PC-3 (cell line): ENCODE data around the gene ENO1. TPM values are rescaled to one million over a fixed set of nuclear protein-coding genes. Genes with fewer than 3 reads are reported as not detected.

ENCODE experiments used
- ATAC-seq: fragments of 200-7000 bp; cut with Tn5 transposase; 2 replicates; pipeline ENCODE4 v1.9.1; 2020; ENCODE audit warnings: mild to moderate bottlenecking, moderate library complexity
- BruUV-seq: library from RNA; stranded (reverse); fragments of 400-500 nt; replicated peaks from 2 replicates; lab custom pipeline; 2021; lab: Mats Ljungman, UMichigan
- CTCF ChIA-PET: fragments of 300-600 bp; sonication (Branson Sonifier 250); formaldehyde crosslinking; loops from one replicate; lab custom pipeline; 2022; ENCODE audit warnings: antibody characterized with exemption; lab: Charles Lee
- POLR2A ChIA-PET: fragments of 300-600 bp; sonication (Branson Sonifier 250); formaldehyde crosslinking; loops from one replicate; lab custom pipeline; 2022; ENCODE audit warnings: antibody characterized with exemption; ENCODE audit not compliant: unreplicated experiment; lab: Charles Lee
- DNase-seq: peaks from one replicate; pipeline ENCODE4 v3.0.0-alpha.2; 2015
- H2AFZ ChIP-seq: fragments of 300-600 bp; sonication (generic); 2 replicates; pipeline ENCODE4 v1.6.0; 2016; ENCODE audit warnings: antibody characterized with exemption, low read length
- H3F3A ChIP-seq: fragments of 300-600 bp; sonication (generic); one replicate; pipeline ENCODE4 v1.6.0; 2017; ENCODE audit warnings: antibody characterized with exemption, low read length, control low read depth, mild to moderate bottlenecking; ENCODE audit not compliant: unreplicated experiment
- H3K27ac ChIP-seq: fragments of 300-600 bp; sonication (generic); 2 replicates; pipeline ENCODE4 v1.5.1; 2016; ENCODE audit warnings: mild to moderate bottlenecking, low read length
- H3K27me3 ChIP-seq: fragments of 300-600 bp; sonication (generic); 2 replicates; pipeline ENCODE4 v1.6.1; 2016; ENCODE audit warnings: low read length, mixed read lengths
- H3K36me3 ChIP-seq: fragments of 300-600 bp; sonication (generic); 2 replicates; pipeline ENCODE4 v1.6.1; 2016; ENCODE audit warnings: low read depth, mixed run types, low read length, mixed read lengths
- H3K4me1 ChIP-seq: fragments of 300-600 bp; sonication (generic); 2 replicates; pipeline ENCODE4 v1.5.1; 2016; ENCODE audit warnings: low read length; ENCODE audit not compliant: insufficient read depth
- H3K4me2 ChIP-seq: fragments of 300-600 bp; sonication (generic); 2 replicates; pipeline ENCODE4 v1.6.0; 2016; ENCODE audit warnings: low read length
- H3K4me3 ChIP-seq: fragments of 300-600 bp; sonication (generic); 2 replicates; pipeline ENCODE4 v1.5.1; 2016; ENCODE audit warnings: mild to moderate bottlenecking, low read length, mixed read lengths
- H3K79me2 ChIP-seq: fragments of 300-600 bp; sonication (generic); 2 replicates; pipeline ENCODE4 v1.6.1; 2017; ENCODE audit warnings: low read length, mixed read lengths
- H3K9ac ChIP-seq: fragments of 300-600 bp; sonication (generic); 2 replicates; pipeline ENCODE4 v1.6.0; 2016; ENCODE audit warnings: mild to moderate bottlenecking, low read length
- H3K9me2 ChIP-seq: fragments of 300-600 bp; sonication (generic); replicated peaks from 2 replicates; pipeline ENCODE4 v1.6.1; 2016; ENCODE audit warnings: mixed run types, low read length, mixed read lengths
- H3K9me3 ChIP-seq: fragments of 300-600 bp; sonication (generic); 2 replicates; pipeline ENCODE4 v1.6.1; 2016; ENCODE audit warnings: low read length, mixed read lengths
- H4K20me1 ChIP-seq: fragments of 300-600 bp; sonication (generic); 2 replicates; pipeline ENCODE4 v1.6.1; 2016; ENCODE audit warnings: low read length, mixed read lengths
- EZH2 ChIP-seq: fragments of 300-600 bp; sonication (generic); IDR thresholded peaks from one replicate; pipeline ENCODE4 v1.6.1; 2017; ENCODE audit warnings: antibody characterized with exemption, mild to moderate bottlenecking, low read length; ENCODE audit not compliant: unreplicated experiment
- EZH2phosphoT487 ChIP-seq: fragments of 300-600 bp; sonication (generic); IDR thresholded peaks from 2 replicates; pipeline ENCODE4 v1.6.1; 2018; ENCODE audit warnings: mild to moderate bottlenecking, antibody characterized with exemption, low read length, borderline replicate concordance
- intact Hi-C: fragments of 100-400 bp; cut with micrococcal nuclease; formaldehyde crosslinking; loops from 2 replicates; pipeline ENCODE4 v1.9.0; 2023
- total RNA-seq: library from RNA; depleted of rRNA; stranded (reverse); fragments of >200 nt; gene quantifications from 2 replicates; pipeline ENCODE4 v1.2.3, GENCODE V29; 2014
- TF ChIP-seq, protein P1 (sequence below): fragments of 300-600 bp; sonication (generic); conservative IDR thresholded peaks from 2 replicates; pipeline ENCODE4 v1.5.1; 2017; ENCODE audit warnings: antibody characterized with exemption, low read depth, mild to moderate bottlenecking, low read length

ENO1 gene
- total RNA-seq, 1 experiment from 2014 or later, result 3,712 TPM

DNA sequence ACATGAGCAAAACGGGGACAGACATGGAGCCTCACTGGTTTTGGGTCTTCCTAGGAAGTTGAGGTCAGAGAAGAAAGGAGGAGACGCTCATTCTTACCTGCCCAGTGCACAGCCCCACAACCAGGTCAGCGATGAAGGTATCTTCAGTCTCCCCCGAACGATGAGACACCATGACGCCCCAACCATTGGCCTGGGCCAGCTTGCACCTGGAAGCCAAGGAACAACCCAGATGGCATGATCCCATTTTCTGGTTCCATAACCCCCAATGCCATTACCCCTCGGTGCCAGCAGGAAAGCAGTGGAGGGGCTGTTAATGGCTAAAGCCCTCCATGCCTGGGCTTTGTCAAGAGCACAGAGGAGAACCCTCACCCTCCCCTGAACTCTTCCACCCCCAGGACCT, 15.3 kb downstream of the ENO1 start:
- Histone ChIP-seq H3K27me3 (no peaks in the 10 kb centered on the region), H3K9me2 (no peaks in the 10 kb centered on the region), H2AFZ (no peak overlapping the region), H3K4me3 (no peak overlapping the region), H3K9me3 (no peaks in the 10 kb centered on the region), H3K36me3 (peaks cover 86% of the 10 kb centered on the region), H4K20me1 (peaks cover 87% of the 10 kb centered on the region), H3K9ac (no peak overlapping the region), H3K79me2 (peaks cover 26% of the 10 kb centered on the region; the same call in 1 of the 2 replicates), H3K27ac (no peak overlapping the region), H3F3A (peaks cover 70% of the 10 kb centered on the region), H3K4me2 (no peak overlapping the region), H3K4me1 (0 out of 2 replicates have a peak, but pooled peaks cover 6% of the 10 kb centered on the region)
- TF ChIP-seq, protein P1, sequence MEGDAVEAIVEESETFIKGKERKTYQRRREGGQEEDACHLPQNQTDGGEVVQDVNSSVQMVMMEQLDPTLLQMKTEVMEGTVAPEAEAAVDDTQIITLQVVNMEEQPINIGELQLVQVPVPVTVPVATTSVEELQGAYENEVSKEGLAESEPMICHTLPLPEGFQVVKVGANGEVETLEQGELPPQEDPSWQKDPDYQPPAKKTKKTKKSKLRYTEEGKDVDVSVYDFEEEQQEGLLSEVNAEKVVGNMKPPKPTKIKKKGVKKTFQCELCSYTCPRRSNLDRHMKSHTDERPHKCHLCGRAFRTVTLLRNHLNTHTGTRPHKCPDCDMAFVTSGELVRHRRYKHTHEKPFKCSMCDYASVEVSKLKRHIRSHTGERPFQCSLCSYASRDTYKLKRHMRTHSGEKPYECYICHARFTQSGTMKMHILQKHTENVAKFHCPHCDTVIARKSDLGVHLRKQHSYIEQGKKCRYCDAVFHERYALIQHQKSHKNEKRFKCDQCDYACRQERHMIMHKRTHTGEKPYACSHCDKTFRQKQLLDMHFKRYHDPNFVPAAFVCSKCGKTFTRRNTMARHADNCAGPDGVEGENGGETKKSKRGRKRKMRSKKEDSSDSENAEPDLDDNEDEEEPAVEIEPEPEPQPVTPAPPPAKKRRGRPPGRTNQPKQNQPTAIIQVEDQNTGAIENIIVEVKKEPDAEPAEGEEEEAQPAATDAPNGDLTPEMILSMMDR, result no peak
- TF ChIP-seq EZH2phosphoT487 (no peak), EZH2 (no peak)
- ChIA-PET POLR2A (no interaction called here), CTCF (no interaction called here)
- BruUV-seq, result no TSS peak
- intact Hi-C loops, result no loop called here
- DNase-seq (no peak), ATAC-seq (no peak)

GRCh38 chr1:8862528-8862927, 16.0 kb downstream of the ENO1 start:
- no peak overlapping the region for H3K4me3 ChIP-seq
- ChIA-PET POLR2A (no interaction called here), CTCF (interaction anchor here (0.6 kb wide), 2 partner anchors 11 to 82 kb away, joined by 3 read pairs; no protein-coding TSS in a partner anchor)
- H3K79me2 ChIP-seq, result peaks cover 21% of the 10 kb centered on the region; the same call in 1 of the 2 replicates
- no peaks in the 10 kb centered on the region for H3K27me3 ChIP-seq
- no peak overlapping the region for H3K27ac ChIP-seq
- H3K9ac ChIP-seq, result no peak overlapping the region
- H4K20me1 ChIP-seq, result peaks cover 81% of the 10 kb centered on the region
- no peak for ATAC-seq
- BruUV-seq, result no TSS peak
- H3K4me1 ChIP-seq, result 0 out of 2 replicates have a peak, but pooled peaks cover 6% of the 10 kb centered on the region
- TF ChIP-seq EZH2phosphoT487, result no peak
- TF ChIP-seq, protein P1, result peak; percentile 78
- intact Hi-C loops, result no loop called here
- DNase-seq, result peak; percentile 30
- H3K36me3 ChIP-seq, result peaks cover 81% of the 10 kb centered on the region
- peaks cover 66% of the 10 kb centered on the region for H3F3A ChIP-seq
- no peak overlapping the region for H2AFZ ChIP-seq
- no peaks in the 10 kb centered on the region for H3K9me3 ChIP-seq
- H3K4me2 ChIP-seq, result no peak overlapping the region
- no peaks in the 10 kb centered on the region for H3K9me2 ChIP-seq

- peaks cover 69% of the 10 kb centered on the region for H4K20me1 ChIP-seq
- H3K36me3 ChIP-seq, result peaks cover 67% of the 10 kb centered on the region
- no peak overlapping the region for H3K9ac ChIP-seq
- H3K4me1 ChIP-seq, result 0 out of 2 replicates have a peak, but pooled peaks cover 6% of the 10 kb centered on the region
- no peak overlapping the region for H3K4me3 ChIP-seq
- H3K79me2 ChIP-seq, result peaks cover 7% of the 10 kb centered on the region; the same call in 1 of the 2 replicates
- H3K27ac ChIP-seq, result no peak overlapping the region
- H3K4me2 ChIP-seq, result no peak overlapping the region
- intact Hi-C loops, result no loop called here
- ChIA-PET POLR2A (interaction anchor here (0.6 kb wide), 1 partner anchor 48 kb away, joined by 8 read pairs; no protein-coding TSS in a partner anchor), CTCF (no interaction called here)
- peaks cover 61% of the 10 kb centered on the region for H3F3A ChIP-seq
- no peaks in the 10 kb centered on the region for H3K9me2 ChIP-seq
- BruUV-seq, result no TSS peak
- no peak for DNase-seq
- no peaks in the 10 kb centered on the region for H3K9me3 ChIP-seq
- H3K27me3 ChIP-seq, result no peaks in the 10 kb centered on the region
- no peak for ATAC-seq
- TF ChIP-seq EZH2, result no peak
- TF ChIP-seq, protein P1, result no peak
- TF ChIP-seq EZH2phosphoT487, result no peak
- H2AFZ ChIP-seq, result no peak overlapping the region
Measured at GRCh38 chr1:8860738-8861516, 17.6 kb downstream of the ENO1 start.
